ENCODE results near the gene DNAJC9.

Gene DNAJC9

DNA sequence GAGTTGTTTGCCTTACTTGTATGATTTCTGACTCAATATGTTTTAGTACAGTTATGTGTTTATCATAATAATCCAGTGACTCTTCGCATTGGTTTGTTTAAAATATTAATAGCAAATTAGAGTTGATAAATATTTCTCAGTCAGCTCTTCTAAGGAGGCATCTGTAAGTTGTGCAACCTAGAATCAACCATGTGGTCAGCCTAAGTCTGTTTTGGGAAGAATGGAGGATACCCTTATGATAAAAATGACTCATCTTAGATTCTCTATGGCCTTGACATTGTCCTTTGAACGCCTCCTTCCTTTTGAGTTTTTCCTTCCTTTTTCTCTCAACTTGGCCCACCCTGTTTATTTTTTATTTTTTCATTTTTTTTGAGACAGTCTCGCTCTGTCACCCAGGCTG, 18.8 kb downstream of the DNAJC9 start:
- TF ChIP-seq POLR2AphosphoS5 (IDR thresholded peaks at IDR 0.05; ENCODE audit: low read depth) = no peak
- TF ChIP-seq GABPA (IDR thresholded peaks at IDR 0.05; ENCODE audit: low read depth) = no peak
- no peak for TF ChIP-seq SPI1 (IDR thresholded peaks at IDR 0.05; ENCODE audit: borderline replicate concordance, low read depth)
- TF ChIP-seq, protein P1, sequence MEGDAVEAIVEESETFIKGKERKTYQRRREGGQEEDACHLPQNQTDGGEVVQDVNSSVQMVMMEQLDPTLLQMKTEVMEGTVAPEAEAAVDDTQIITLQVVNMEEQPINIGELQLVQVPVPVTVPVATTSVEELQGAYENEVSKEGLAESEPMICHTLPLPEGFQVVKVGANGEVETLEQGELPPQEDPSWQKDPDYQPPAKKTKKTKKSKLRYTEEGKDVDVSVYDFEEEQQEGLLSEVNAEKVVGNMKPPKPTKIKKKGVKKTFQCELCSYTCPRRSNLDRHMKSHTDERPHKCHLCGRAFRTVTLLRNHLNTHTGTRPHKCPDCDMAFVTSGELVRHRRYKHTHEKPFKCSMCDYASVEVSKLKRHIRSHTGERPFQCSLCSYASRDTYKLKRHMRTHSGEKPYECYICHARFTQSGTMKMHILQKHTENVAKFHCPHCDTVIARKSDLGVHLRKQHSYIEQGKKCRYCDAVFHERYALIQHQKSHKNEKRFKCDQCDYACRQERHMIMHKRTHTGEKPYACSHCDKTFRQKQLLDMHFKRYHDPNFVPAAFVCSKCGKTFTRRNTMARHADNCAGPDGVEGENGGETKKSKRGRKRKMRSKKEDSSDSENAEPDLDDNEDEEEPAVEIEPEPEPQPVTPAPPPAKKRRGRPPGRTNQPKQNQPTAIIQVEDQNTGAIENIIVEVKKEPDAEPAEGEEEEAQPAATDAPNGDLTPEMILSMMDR (IDR thresholded peaks at IDR 0.05; ENCODE audit: insufficient read depth, low read length) = no peak
- TF ChIP-seq, protein P2, sequence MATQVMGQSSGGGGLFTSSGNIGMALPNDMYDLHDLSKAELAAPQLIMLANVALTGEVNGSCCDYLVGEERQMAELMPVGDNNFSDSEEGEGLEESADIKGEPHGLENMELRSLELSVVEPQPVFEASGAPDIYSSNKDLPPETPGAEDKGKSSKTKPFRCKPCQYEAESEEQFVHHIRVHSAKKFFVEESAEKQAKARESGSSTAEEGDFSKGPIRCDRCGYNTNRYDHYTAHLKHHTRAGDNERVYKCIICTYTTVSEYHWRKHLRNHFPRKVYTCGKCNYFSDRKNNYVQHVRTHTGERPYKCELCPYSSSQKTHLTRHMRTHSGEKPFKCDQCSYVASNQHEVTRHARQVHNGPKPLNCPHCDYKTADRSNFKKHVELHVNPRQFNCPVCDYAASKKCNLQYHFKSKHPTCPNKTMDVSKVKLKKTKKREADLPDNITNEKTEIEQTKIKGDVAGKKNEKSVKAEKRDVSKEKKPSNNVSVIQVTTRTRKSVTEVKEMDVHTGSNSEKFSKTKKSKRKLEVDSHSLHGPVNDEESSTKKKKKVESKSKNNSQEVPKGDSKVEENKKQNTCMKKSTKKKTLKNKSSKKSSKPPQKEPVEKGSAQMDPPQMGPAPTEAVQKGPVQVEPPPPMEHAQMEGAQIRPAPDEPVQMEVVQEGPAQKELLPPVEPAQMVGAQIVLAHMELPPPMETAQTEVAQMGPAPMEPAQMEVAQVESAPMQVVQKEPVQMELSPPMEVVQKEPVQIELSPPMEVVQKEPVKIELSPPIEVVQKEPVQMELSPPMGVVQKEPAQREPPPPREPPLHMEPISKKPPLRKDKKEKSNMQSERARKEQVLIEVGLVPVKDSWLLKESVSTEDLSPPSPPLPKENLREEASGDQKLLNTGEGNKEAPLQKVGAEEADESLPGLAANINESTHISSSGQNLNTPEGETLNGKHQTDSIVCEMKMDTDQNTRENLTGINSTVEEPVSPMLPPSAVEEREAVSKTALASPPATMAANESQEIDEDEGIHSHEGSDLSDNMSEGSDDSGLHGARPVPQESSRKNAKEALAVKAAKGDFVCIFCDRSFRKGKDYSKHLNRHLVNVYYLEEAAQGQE (IDR thresholded peaks at IDR 0.05; ENCODE audit: insufficient replicate concordance, low read depth) = no peak

DNA sequence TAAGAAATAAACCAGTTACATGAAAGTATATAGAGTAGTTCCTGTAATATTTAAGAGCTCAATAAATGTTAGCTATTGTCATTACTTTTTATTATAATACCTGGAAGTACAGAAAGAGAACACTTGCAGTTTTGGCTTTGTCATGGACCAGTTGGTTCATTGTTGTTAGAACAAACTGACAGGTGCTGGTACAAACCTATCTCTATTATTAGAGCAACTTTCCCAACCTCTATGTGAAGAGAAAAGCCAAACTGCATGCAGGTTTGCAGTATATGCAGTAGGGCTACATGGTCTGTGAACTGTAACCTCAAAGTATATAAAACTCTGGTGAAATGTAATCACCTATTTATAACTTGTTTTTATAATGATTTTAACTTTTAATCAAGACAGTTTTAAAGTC, 20.4 kb downstream of the DNAJC9 start:
- no peak for DNase-seq (ENCODE audit: low read depth in 1 of 2, low spot score in 1 of 2)
- no peak overlapping the region for H3K4me3 ChIP-seq (replicated peaks; ENCODE audit: insufficient read depth, low read length)
- no peak overlapping the region for H3K27ac ChIP-seq (replicated peaks)
- TF ChIP-seq GABPA (IDR thresholded peaks at IDR 0.05; ENCODE audit: low read depth) = no peak
- TF ChIP-seq, protein P2 (IDR thresholded peaks at IDR 0.05; ENCODE audit: insufficient replicate concordance, low read depth) = no peak
- no peaks in the 10 kb centered on the region for H3K27me3 ChIP-seq (ENCODE audit: insufficient read depth, poor library complexity, severe bottlenecking)

More for the DNA sequence above, 18.8 kb downstream of the DNAJC9 start:
- Histone ChIP-seq H3K27me3 (ENCODE audit: insufficient read depth, poor library complexity, severe bottlenecking) (no peaks in the 10 kb centered on the region), H3K27ac (replicated peaks) (no peak overlapping the region), H3K4me3 (replicated peaks; ENCODE audit: insufficient read depth, low read length) (no peak overlapping the region)
- DNase-seq (ENCODE audit: low read depth in 1 of 2, low spot score in 1 of 2) = no peak

DNA sequence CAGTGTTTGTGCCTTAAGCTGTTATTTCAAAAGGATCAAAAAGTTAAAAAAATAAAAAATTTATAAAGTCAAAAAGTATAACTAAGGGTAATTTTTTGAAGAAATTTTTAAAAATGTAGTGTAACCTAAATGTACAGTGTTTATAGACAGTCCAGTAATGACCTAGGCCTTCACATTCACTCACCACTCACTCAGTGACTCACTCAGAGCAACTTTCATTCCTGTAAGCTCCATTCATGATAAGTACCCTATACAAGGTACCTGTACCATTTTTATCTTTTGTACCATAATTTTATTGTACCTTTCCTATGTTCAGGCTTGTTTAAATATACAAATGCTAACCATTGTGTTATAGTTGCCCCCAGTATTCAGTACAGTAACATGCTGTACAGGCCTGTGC, 21.5 kb downstream of the DNAJC9 start:
- TF ChIP-seq POLR2AphosphoS5 (IDR thresholded peaks at IDR 0.05; ENCODE audit: low read depth) = no peak
- TF ChIP-seq SPI1 (IDR thresholded peaks at IDR 0.05; ENCODE audit: borderline replicate concordance, low read depth) = no peak
- no peak for DNase-seq (ENCODE audit: low read depth in 1 of 2, low spot score in 1 of 2)
- Histone ChIP-seq H3K4me3 (replicated peaks; ENCODE audit: insufficient read depth, low read length) (no peak overlapping the region), H3K27me3 (ENCODE audit: insufficient read depth, poor library complexity, severe bottlenecking) (no peaks in the 10 kb centered on the region), H3K27ac (replicated peaks) (no peak overlapping the region)

DNA sequence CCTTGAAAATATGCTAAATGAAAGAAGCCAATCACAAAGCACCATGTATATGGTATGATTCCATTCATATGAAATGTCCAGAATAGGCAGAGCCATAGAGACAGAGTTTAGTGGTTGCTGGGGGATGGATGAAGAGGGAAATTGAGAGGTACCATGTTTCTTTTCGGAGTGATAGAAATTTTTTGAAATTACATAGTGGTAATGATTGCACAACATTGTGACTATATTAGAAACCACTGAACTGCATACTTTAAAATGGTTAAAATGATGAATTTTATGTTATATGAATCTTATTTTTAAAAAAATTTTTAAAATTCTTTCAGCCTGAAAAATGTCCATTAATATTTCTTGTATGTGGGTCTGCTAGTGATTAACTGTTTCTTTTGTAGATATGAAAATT, 26.1 kb downstream of the DNAJC9 start:
- Histone ChIP-seq H3K4me3 (replicated peaks; ENCODE audit: insufficient read depth, low read length) (no peak overlapping the region), H3K27ac (replicated peaks) (no peak overlapping the region), H3K27me3 (ENCODE audit: insufficient read depth, poor library complexity, severe bottlenecking) (no peaks in the 10 kb centered on the region)
- TF ChIP-seq SPI1 (IDR thresholded peaks at IDR 0.05; ENCODE audit: borderline replicate concordance, low read depth) = no peak
- no peak for TF ChIP-seq GABPA (IDR thresholded peaks at IDR 0.05; ENCODE audit: low read depth)
- no peak for TF ChIP-seq POLR2AphosphoS5 (IDR thresholded peaks at IDR 0.05; ENCODE audit: low read depth)
- TF ChIP-seq, protein P1 (IDR thresholded peaks at IDR 0.05; ENCODE audit: insufficient read depth, low read length) = no peak
- TF ChIP-seq, protein P2 (IDR thresholded peaks at IDR 0.05; ENCODE audit: insufficient replicate concordance, low read depth) = no peak
- DNase-seq (ENCODE audit: low read depth in 1 of 2, low spot score in 1 of 2) = no peak

Measured in HL-60 (cell line).